Spleen (tissue), 11 donors: ENCODE results near the gene KCNG2. TPM values are rescaled to one million over a fixed set of nuclear protein-coding genes. Genes with fewer than 3 reads are reported as not detected.

Source experiments
- DNase-seq: peaks from one replicate; pipeline ENCODE4 v3.0.0-alpha.2; 2020
- H3K27ac ChIP-seq, 8 donors: fragments of 200-600 bp; sonication (generic) in 7 of 8; 1 replicate in 4 of 8; 2 replicates in 4 of 8; pipeline versions ENCODE4 v1.5.0 to v1.8.0; 2016 to 2021; ENCODE audit warnings: inconsistent platforms in 4 of 8, mild to moderate bottlenecking in 4 of 8, moderate library complexity in 1 of 8
- H3K27me3 ChIP-seq, 7 donors: fragments of 200-600 bp; sonication (generic) in 6 of 7; replicated peaks in 1 of 7; 1 replicate in 4 of 7; 2 replicates in 3 of 7; pipeline versions ENCODE4 v1.5.0 to v1.8.0; 2016 to 2021; ENCODE audit warnings: inconsistent platforms in 3 of 7, mild to moderate bottlenecking in 1 of 7
- H3K36me3 ChIP-seq, 6 donors: fragments of 200-600 bp; sonication (generic) in 5 of 6; 1 replicate in 4 of 6; 2 replicates in 2 of 6; pipeline versions ENCODE4 v1.5.0 to v1.8.0; 2016 to 2021; ENCODE audit warnings: inconsistent platforms in 2 of 6
- H3K4me1 ChIP-seq, 6 donors: fragments of 200-600 bp; sonication (generic) in 5 of 6; 1 replicate in 3 of 6; 2 replicates in 3 of 6; pipeline versions ENCODE4 v1.5.0 to v1.8.0; 2016 to 2021; ENCODE audit warnings: inconsistent platforms in 3 of 6
- H3K4me3 ChIP-seq, 8 donors: fragments of 200-600 bp; sonication (generic) in 7 of 8; 1 replicate in 4 of 8; 2 replicates in 4 of 8; pipeline versions ENCODE4 v1.5.0 to v1.8.0; 2016 to 2021; ENCODE audit warnings: inconsistent platforms in 4 of 8, mild to moderate bottlenecking in 4 of 8, moderate library complexity in 2 of 8
- H3K9me3 ChIP-seq, 8 donors: fragments of 200-600 bp; sonication (generic) in 7 of 8; 1 replicate in 4 of 8; 2 replicates in 4 of 8; pipeline versions ENCODE4 v1.5.0 to v1.8.0; 2016 to 2021; ENCODE audit warnings: inconsistent platforms in 4 of 8
- CTCF ChIP-seq, 11 experiments: fragments of 200-600 bp in 7 of 11; fragments of 450-650 bp in 4 of 11; sonication (generic) in 4 of 11; IDR thresholded peaks in 8 of 11; conservative IDR thresholded peaks in 3 of 11; 1 replicate in 7 of 11; 2 replicates in 4 of 11; pipeline versions ENCODE4 v1.4.0 to v1.8.0; 2016 to 2021; ENCODE audit warnings: antibody characterized with exemption in 11 of 11, inconsistent platforms in 4 of 11, mild to moderate bottlenecking in 1 of 11
- POLR2A ChIP-seq, 3 donors: fragments of 450-650 bp; IDR thresholded peaks; one replicate each; pipeline ENCODE4 v1.5.1; 2017; ENCODE audit warnings: antibody characterized with exemption in 3 of 3, mild to moderate bottlenecking in 1 of 3
- POLR2AphosphoS5 ChIP-seq, 3 donors: sonication (generic); formaldehyde crosslinking; IDR thresholded peaks; one replicate each; pipeline ENCODE4 v1.5.1; 2017; ENCODE audit warnings: antibody characterized with exemption in 3 of 3
- WGBS, 5 donors: extraction: QIAGEN DNeasy Blood & Tissue Kit in 3 of 5; methylation state at CpG; one replicate each; pipeline versions ENCODE4 v1.1.5 to v1.1.7; 2013 to 2018; 5-methylcytosine and 5-hydroxymethylcytosine counted together
- intact Hi-C: fragments of 100-400 bp; cut with DNase I; formaldehyde crosslinking; loops from one replicate; pipeline ENCODE4 v1.15.0; 2023; ENCODE audit warnings: low total_unique reads
- polyA plus RNA-seq, 3 donors: library from polyadenylated mRNA; stranded (reverse); fragments of 200-250 nt; gene quantifications; one replicate each; pipeline ENCODE4 v1.2.1, GENCODE V29; 2013
- total RNA-seq, 7 donors: library from RNA; depleted of rRNA in 3 of 7; stranded (reverse); fragments of >200 nt in 3 of 7; fragmentation: NEBNext Ultra II Directional in 4 of 7; extraction: Animal tissue kit (Norgen Biotek cat#: 25700) in 4 of 7; gene quantifications; one replicate each; pipeline versions ENCODE4 v1.1.0 to v1.2.1, GENCODE V29; 2016 to 2021
- donor health status: healthy with polysubstance abuse.
- donor health status: DM: no; HTN: no; CAD: no; lungs with moderate emphysema.
- donor health status: DM: no; HTN: no; CAD: no.
- donor health status: Bipolar disorder and iron deficiency.
- donor health status: healthy.
- donor health status: DM: no; HTN: no; CAD: no.
- donor health status: DM: yes; HTN: yes; CAD: no.

KCNG2 gene
- total and polyA plus RNA-seq, 10 donors: 0.15 to 3.2 (median 0.38) TPM; not detected in 1

- no peaks in the 10 kb centered on the region for H3K4me1 ChIP-seq
- H3K27ac ChIP-seq: no peak overlapping the region
- H3K27me3 ChIP-seq: no peaks in the 10 kb centered on the region
- DNase-seq: peak; percentile 42
- intact Hi-C loops: no loop called here
- peaks cover 0 to 13% (median 4%) of the 10 kb centered on the region in 8 donors for H3K9me3 ChIP-seq
- no peaks in the 10 kb centered on the region for H3K36me3 ChIP-seq
- H3K4me3 ChIP-seq: no peak overlapping the region
- TF ChIP-seq CTCF (IDR thresholded peaks at IDR 0.05 in 8 of 11, conservative IDR thresholded peaks at IDR 0.05 in 3 of 11): no peak
- TF ChIP-seq POLR2AphosphoS5 (IDR thresholded peaks at IDR 0.05): no peak
- no peak for TF ChIP-seq POLR2A (IDR thresholded peaks at IDR 0.05)
- WGBS, 5 donors: 86 to 94% (median 91%) methylated on average over 15 of the region's 15 CpGs
Measured at GRCh38 chr18:79847606-79848293, 50.0 kb downstream of the KCNG2 start.

GRCh38 chr18:79848294-79848578 is 50.5 kb downstream of the KCNG2 start:
- DNase-seq: no peak
- 90 to 96% (median 93%) methylated on average over 13 to 15 of the region's 15 CpGs for WGBS, 5 donors

GRCh38 chr18:79848579-79849327 is 51.0 kb downstream of the KCNG2 start:
- DNase-seq: peak; percentile 52
- Histone ChIP-seq H3K9me3 (peaks cover 0 to 5% (median 0%) of the 10 kb centered on the region in 8 donors), H3K4me1 (no peaks in the 10 kb centered on the region), H3K27ac (no peak overlapping the region), H3K27me3 (peaks cover 0 to 4% (median 0%) of the 10 kb centered on the region in 7 donors), H3K36me3 (no peaks in the 10 kb centered on the region), H3K4me3 (no peak overlapping the region)
- intact Hi-C loops: no loop called here
- 84 to 89% (median 88%) methylated on average over 22 to 45 of the region's 45 CpGs for WGBS, 5 donors
- no peak for TF ChIP-seq POLR2A (IDR thresholded peaks at IDR 0.05)
- no peak for TF ChIP-seq POLR2AphosphoS5 (IDR thresholded peaks at IDR 0.05)
- TF ChIP-seq CTCF (IDR thresholded peaks at IDR 0.05 in 8 of 11, conservative IDR thresholded peaks at IDR 0.05 in 3 of 11): no peak

More at GRCh38 chr18:79848294-79848578, 50.5 kb downstream of the KCNG2 start:
- Histone ChIP-seq H3K36me3 (no peaks in the 10 kb centered on the region), H3K27ac (no peak overlapping the region), H3K4me3 (no peak overlapping the region), H3K27me3 (no peaks in the 10 kb centered on the region), H3K4me1 (no peaks in the 10 kb centered on the region), H3K9me3 (peaks cover 0 to 8% (median 0%) of the 10 kb centered on the region in 8 donors)
- intact Hi-C loops: no loop called here
- TF ChIP-seq POLR2AphosphoS5 (IDR thresholded peaks at IDR 0.05) (no peak), POLR2A (IDR thresholded peaks at IDR 0.05) (no peak), CTCF (IDR thresholded peaks at IDR 0.05 in 8 of 11, conservative IDR thresholded peaks at IDR 0.05 in 3 of 11) (no peak)
